H1 (cell line): ENCODE measurements around the gene CHAT. TPM values are rescaled to one million over a fixed set of nuclear protein-coding genes. Genes with fewer than 3 reads are reported as not detected.

Experiments
- CTCF ChIA-PET: fragments of 300-600 bp; sonication (Branson Sonifier 250); formaldehyde crosslinking; loops from one replicate; lab custom pipeline; 2021; ENCODE audit not compliant: partially characterized antibody; lab: Charles Lee
- POLR2A ChIA-PET: fragments of 300-600 bp; sonication (Branson Sonifier 250); formaldehyde crosslinking; loops from one replicate; lab custom pipeline; 2021; ENCODE audit warnings: inconsistent platforms; ENCODE audit not compliant: partially characterized antibody; lab: Charles Lee
- DNase-seq, 2 experiments: peaks; one replicate each; pipeline versions ENCODE4 v3.0.0 to v3.0.0-alpha.2; 2010 to 2022; ENCODE audit warnings: low spot score in 2 of 2, low read depth in 1 of 2, mixed read lengths in 1 of 2
- FAIRE-seq: peaks from 2 replicates; lab custom pipeline; 2011; peaks lifted over from hg19 to GRCh38; lab: Jason Lieb, UNC
- H2AFZ ChIP-seq: 2 replicates; pipeline ENCODE4 v1.8.1; 2012; ENCODE audit warnings: low read length, inconsistent platforms
- H2AK5ac ChIP-seq: 2 replicates; pipeline ENCODE4 v1.6.1; 2013; ENCODE audit warnings: low read depth, low read length
- H2BK120ac ChIP-seq: replicated peaks from 2 replicates; pipeline ENCODE3; 2013; ENCODE audit warnings: low read depth, low read length, inconsistent platforms
- H2BK12ac ChIP-seq: 2 replicates; pipeline ENCODE4 v1.6.1; 2013; ENCODE audit warnings: low read depth, low read length
- H2BK15ac ChIP-seq: 2 replicates; pipeline ENCODE4 v1.6.1; 2013; ENCODE audit warnings: low read length
- H2BK20ac ChIP-seq: 2 replicates; pipeline ENCODE4 v1.6.1; 2013; ENCODE audit warnings: low read length
- H2BK5ac ChIP-seq: 2 replicates; pipeline ENCODE4 v1.6.1; 2013; ENCODE audit warnings: low read depth, low read length
- H3K14ac ChIP-seq: 2 replicates; pipeline ENCODE4 v1.6.1; 2013; ENCODE audit warnings: inconsistent platforms; ENCODE audit not compliant: insufficient read length
- H3K18ac ChIP-seq: 2 replicates; pipeline ENCODE4 v1.6.1; 2013; ENCODE audit warnings: low read length; ENCODE audit errors: extremely low read depth
- H3K23ac ChIP-seq: 2 replicates; pipeline ENCODE4 v1.6.1; 2013; ENCODE audit warnings: inconsistent platforms; ENCODE audit not compliant: insufficient read length
- H3K23me2 ChIP-seq: 2 replicates; pipeline ENCODE4 v1.6.1; 2013; ENCODE audit warnings: low read depth, low read length
- H3K27ac ChIP-seq: 2 replicates; pipeline ENCODE4 v1.6.1; 2011; ENCODE audit warnings: low read depth, low read length, inconsistent platforms
- H3K27me3 ChIP-seq, 4 experiments: replicated peaks in 1 of 4; 1 replicate in 1 of 4; 2 replicates in 3 of 4; pipeline versions ENCODE4 v1.6.1 to v1.8.1; 2011 to 2013; ENCODE audit warnings: low read length in 3 of 4, mild to moderate bottlenecking in 3 of 4, inconsistent platforms in 2 of 4, mixed read lengths in 2 of 4, moderate library complexity in 1 of 4; ENCODE audit not compliant: control insufficient read depth in 3 of 4, insufficient read depth in 3 of 4; ENCODE audit errors: extremely low read depth in 1 of 4
- H3K36me3 ChIP-seq, 4 experiments: 2 replicates each; pipeline versions ENCODE4 v1.6.1 to v1.8.1; 2011 to 2013; ENCODE audit warnings: mild to moderate bottlenecking in 4 of 4, low read length in 3 of 4, moderate library complexity in 2 of 4, control low read depth in 1 of 4, inconsistent platforms in 1 of 4; ENCODE audit not compliant: insufficient read depth in 4 of 4, control insufficient read depth in 2 of 4
- H3K4ac ChIP-seq: replicated peaks from 2 replicates; pipeline ENCODE3; 2013; ENCODE audit warnings: low read length, low read depth, mixed read lengths, inconsistent platforms; ENCODE audit not compliant: insufficient read length
- H3K4me1 ChIP-seq, 4 experiments: replicated peaks in 1 of 4; 1 replicate in 1 of 4; 2 replicates in 3 of 4; pipeline versions ENCODE4 v1.6.1 to v1.8.1; 2011 to 2013; ENCODE audit warnings: low read length in 3 of 4, inconsistent platforms in 2 of 4, mixed read lengths in 1 of 4; ENCODE audit not compliant: insufficient read depth in 4 of 4, control insufficient read depth in 3 of 4
- H3K4me2 ChIP-seq, 2 experiments: 2 replicates each; pipeline versions ENCODE4 v1.6.1 to v1.8.1; 2011 to 2013; ENCODE audit warnings: low read depth in 2 of 2, low read length in 2 of 2, control low read depth in 1 of 2, inconsistent platforms in 1 of 2, mild to moderate bottlenecking in 1 of 2; ENCODE audit not compliant: insufficient read depth in 1 of 2
- H3K4me3 ChIP-seq, 4 experiments: fragments of 200-600, 300-600 bp in 1 of 4; sonication (generic), shearing (Covaris generic), sonication (Bioruptor Twin) in 1 of 4; 2 replicates each; pipeline versions ENCODE4 v1.5.1 to v1.8.1; 2011 to 2016; ENCODE audit warnings: low read length in 4 of 4, low read depth in 3 of 4, control low read depth in 2 of 4, inconsistent platforms in 2 of 4, mild to moderate bottlenecking in 2 of 4, mixed read lengths in 1 of 4, moderate library complexity in 1 of 4; ENCODE audit not compliant: insufficient read depth in 2 of 4; ENCODE audit errors: extremely low read depth in 1 of 4
- H3K56ac ChIP-seq: replicated peaks from 2 replicates; pipeline ENCODE3; 2013; ENCODE audit warnings: low read depth, mild to moderate bottlenecking, mixed read lengths, low read length, inconsistent platforms; ENCODE audit not compliant: insufficient read length
- H3K79me1 ChIP-seq: 2 replicates; pipeline ENCODE4 v1.6.1; 2013; ENCODE audit warnings: low read depth, low read length, control low read depth
- H3K79me2 ChIP-seq, 2 experiments: 2 replicates each; pipeline versions ENCODE4 v1.6.1 to v1.8.1; 2012 to 2013; ENCODE audit warnings: low read length in 2 of 2, mild to moderate bottlenecking in 2 of 2, inconsistent platforms in 1 of 2; ENCODE audit not compliant: insufficient read depth in 2 of 2, control insufficient read depth in 1 of 2
- H3K9ac ChIP-seq, 4 experiments: replicated peaks in 1 of 4; 1 replicate in 1 of 4; 2 replicates in 3 of 4; pipeline versions ENCODE4 v1.6.1 to v1.8.1; 2011 to 2013; ENCODE audit warnings: low read depth in 3 of 4, low read length in 3 of 4, control low read depth in 2 of 4, mild to moderate bottlenecking in 2 of 4, moderate library complexity in 2 of 4, inconsistent platforms in 1 of 4; ENCODE audit errors: extremely low read depth in 1 of 4
- H3K9me3 ChIP-seq, 2 experiments: 2 replicates each; pipeline versions ENCODE4 v1.6.1 to v1.8.1; 2012 to 2013; ENCODE audit warnings: mild to moderate bottlenecking in 2 of 2, moderate library complexity in 2 of 2, control low read depth in 1 of 2, inconsistent platforms in 1 of 2, low read depth in 1 of 2, low read length in 1 of 2, mixed read lengths in 1 of 2; ENCODE audit not compliant: insufficient read depth in 2 of 2
- H4K20me1 ChIP-seq, 2 experiments: replicated peaks in 1 of 2; 2 replicates each; pipeline versions ENCODE3 to v1.8.1; 2011 to 2013; ENCODE audit warnings: inconsistent platforms in 2 of 2, low read length in 2 of 2, mild to moderate bottlenecking in 1 of 2; ENCODE audit not compliant: insufficient read depth in 2 of 2, control insufficient read depth in 1 of 2
- H4K5ac ChIP-seq: 2 replicates; pipeline ENCODE4 v1.6.1; 2013; ENCODE audit warnings: low read length, low read depth, mixed read lengths, inconsistent platforms; ENCODE audit not compliant: insufficient read length
- H4K8ac ChIP-seq: 2 replicates; pipeline ENCODE4 v1.8.0; 2013; ENCODE audit warnings: mild to moderate bottlenecking, moderate library complexity, low read length, inconsistent platforms; ENCODE audit not compliant: insufficient read depth; ENCODE audit errors: extremely low read depth
- H4K91ac ChIP-seq: replicated peaks from 2 replicates; pipeline ENCODE3; 2013; ENCODE audit warnings: low read length, mixed read lengths, inconsistent platforms; ENCODE audit not compliant: insufficient read length
- BACH1 ChIP-seq: IDR thresholded peaks from 2 replicates; pipeline ENCODE4 v1.6.1; 2012; ENCODE audit warnings: low read length, improper control_type of control experiment
- GABPA ChIP-seq: IDR thresholded peaks from 2 replicates; pipeline ENCODE4 v1.6.1; 2011; ENCODE audit warnings: mild to moderate bottlenecking, low read length, moderate library complexity, borderline replicate concordance; ENCODE audit not compliant: insufficient read depth
- GTF2F1 ChIP-seq: IDR thresholded peaks from 2 replicates; pipeline ENCODE4 v1.6.1; 2012; ENCODE audit warnings: low read depth, low read length, improper control_type of control experiment, borderline replicate concordance
- HDAC6 ChIP-seq: IDR thresholded peaks from one replicate; pipeline ENCODE4 v1.7.1; 2012; ENCODE audit warnings: low read depth, mild to moderate bottlenecking, inconsistent platforms, low read length, moderate library complexity
- KDM1A ChIP-seq: fragments of 200-600, 300-600 bp; sonication (generic); IDR thresholded peaks from 2 replicates; pipeline ENCODE4 v1.7.1; 2016; ENCODE audit warnings: mild to moderate bottlenecking, low read length, borderline replicate concordance
- USF2 ChIP-seq: IDR thresholded peaks from 2 replicates; pipeline ENCODE4 v1.6.1; 2011; ENCODE audit warnings: low read length, improper control_type of control experiment
- WGBS, 2 experiments: shearing (Covaris generic) in 1 of 2; methylation state at CpG; one replicate each; pipeline versions ENCODE4 v1.1.6 to v1.1.7; 2013 to 2015; ENCODE audit warnings: low lambda C conversion rate in 2 of 2, mixed read lengths in 2 of 2, inconsistent platforms in 1 of 2, low coverage in 1 of 2, missing lambda C conversion rate in 1 of 2; ENCODE audit not compliant: insufficient replicate concordance in 2 of 2, insufficient coverage in 1 of 2, insufficient read length in 1 of 2; ENCODE audit errors: extremely low coverage in 1 of 2, missing lambda C conversion rate in 1 of 2; 5-methylcytosine and 5-hydroxymethylcytosine counted together
- polyA plus RNA-seq, 7 experiments: library from polyadenylated mRNA; depleted of rRNA in 3 of 7; stranded (reverse) in 5 of 7; unstranded in 2 of 7; fragments of >200 nt in 5 of 7; fragments of 200-250 nt in 2 of 7; gene quantifications; 1 replicate in 5 of 7; 2 replicates in 1 of 7; 4 replicates in 1 of 7; pipeline versions ENCODE4 v1.2.1 to v1.2.3, GENCODE V29; 2011 to 2013; ENCODE audit warnings: missing spikeins in 2 of 7, mixed read lengths in 2 of 7
- total RNA-seq: library from RNA; stranded (reverse); fragmentation: NEBNext Ultra II Directional; extraction: Animal tissue kit (Norgen Biotek cat#: 25700); gene quantifications from 2 replicates; pipeline ENCODE4 v1.2.1, GENCODE V29; 2021
- TF ChIP-seq, protein P1 (sequence below): IDR thresholded peaks from 2 replicates; pipeline ENCODE4 v1.6.1; 2011; ENCODE audit warnings: low read depth, mild to moderate bottlenecking, low read length; ENCODE audit not compliant: insufficient read depth
- TF ChIP-seq, protein P2 (sequence below), 3 experiments: IDR thresholded peaks; 1 replicate in 2 of 3; 2 replicates in 1 of 3; pipeline versions ENCODE4 v1.5.1 to v1.6.1; 2011; ENCODE audit warnings: low read length in 3 of 3, mild to moderate bottlenecking in 3 of 3, inconsistent platforms in 2 of 3, low read depth in 1 of 3, moderate library complexity in 1 of 3; ENCODE audit not compliant: insufficient read depth in 1 of 3; ENCODE audit errors: control extremely low read depth in 1 of 3

CHAT gene
- total and polyA plus RNA-seq, 2 of the 8 experiments (the other 6 are each of a cell fraction or from before 2014, with no cell fraction given), result not detected

- H2AK5ac ChIP-seq, result no peak overlapping the region
- H3K27me3 ChIP-seq, result peaks cover 42 to 59% (median 54%) of the 10 kb centered on the region in 4 experiments
- no peak overlapping the region for H3K4me3 ChIP-seq
- DNase-seq (no peak), FAIRE-seq (no peak)
- H3K23me2 ChIP-seq, result peaks cover 9% of the 10 kb centered on the region; the same call in 1 of the 2 replicates
- 84% methylated on average over 3 of the region's 3 CpGs; no CpG with 5 or more reads in 1 of the 2 experiments for WGBS, 2 experiments
- no peak overlapping the region for H2BK5ac ChIP-seq
- CTCF ChIA-PET, result interaction anchor here (1.4 to 6.3 kb wide), 4 partner anchors 10 to 157 kb away, joined by 3 to 30 read pairs (median 14); no protein-coding TSS in a partner anchor
- H3K79me1 ChIP-seq, result no peaks in the 10 kb centered on the region
- POLR2A ChIA-PET, result interaction anchor here (1.9 kb wide), 1 partner anchor 10 kb away, joined by 5 read pairs; no protein-coding TSS in a partner anchor
- no peak overlapping the region for H3K23ac ChIP-seq
- H3K4me1 ChIP-seq, result peaks cover 0 to 18% (median 10%) of the 10 kb centered on the region in 4 experiments; a peak in 5 of 7 replicates
- no peaks in the 10 kb centered on the region; a peak in 1 of 4 replicates for H3K9me3 ChIP-seq
- no peaks in the 10 kb centered on the region for H3K79me2 ChIP-seq
- H4K5ac ChIP-seq, result no peak overlapping the region
- no peak overlapping the region for H2BK120ac ChIP-seq
- peaks cover 0 to 6% (median 0%) of the 10 kb centered on the region in 4 experiments; a peak in 1 of 8 replicates for H3K36me3 ChIP-seq
- no peak overlapping the region for H3K4ac ChIP-seq
- no peak overlapping the region for H2BK20ac ChIP-seq
- no peak overlapping the region for H2BK15ac ChIP-seq
- no peak overlapping the region for H3K4me2 ChIP-seq
- H3K9ac ChIP-seq, result no peak overlapping the region
- H3K27ac ChIP-seq, result no peak overlapping the region
- H3K14ac ChIP-seq, result no peak overlapping the region
- H4K91ac ChIP-seq, result no peak overlapping the region
- no peak overlapping the region for H3K56ac ChIP-seq
- H3K18ac ChIP-seq, result no peak overlapping the region
- no peak overlapping the region for H2AFZ ChIP-seq
- H4K8ac ChIP-seq, result no peak overlapping the region
- no peak overlapping the region for H2BK12ac ChIP-seq
- peaks cover under 1 to 22% of the 10 kb centered on the region in 2 experiments for H4K20me1 ChIP-seq
- TF ChIP-seq, protein P1, sequence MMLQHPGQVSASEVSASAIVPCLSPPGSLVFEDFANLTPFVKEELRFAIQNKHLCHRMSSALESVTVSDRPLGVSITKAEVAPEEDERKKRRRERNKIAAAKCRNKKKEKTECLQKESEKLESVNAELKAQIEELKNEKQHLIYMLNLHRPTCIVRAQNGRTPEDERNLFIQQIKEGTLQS, result no peak
- TF ChIP-seq BACH1 (no peak), USF2 (no peak), GABPA (no peak), GTF2F1 (no peak), HDAC6 (no peak), KDM1A (no peak)
- TF ChIP-seq, protein P2, sequence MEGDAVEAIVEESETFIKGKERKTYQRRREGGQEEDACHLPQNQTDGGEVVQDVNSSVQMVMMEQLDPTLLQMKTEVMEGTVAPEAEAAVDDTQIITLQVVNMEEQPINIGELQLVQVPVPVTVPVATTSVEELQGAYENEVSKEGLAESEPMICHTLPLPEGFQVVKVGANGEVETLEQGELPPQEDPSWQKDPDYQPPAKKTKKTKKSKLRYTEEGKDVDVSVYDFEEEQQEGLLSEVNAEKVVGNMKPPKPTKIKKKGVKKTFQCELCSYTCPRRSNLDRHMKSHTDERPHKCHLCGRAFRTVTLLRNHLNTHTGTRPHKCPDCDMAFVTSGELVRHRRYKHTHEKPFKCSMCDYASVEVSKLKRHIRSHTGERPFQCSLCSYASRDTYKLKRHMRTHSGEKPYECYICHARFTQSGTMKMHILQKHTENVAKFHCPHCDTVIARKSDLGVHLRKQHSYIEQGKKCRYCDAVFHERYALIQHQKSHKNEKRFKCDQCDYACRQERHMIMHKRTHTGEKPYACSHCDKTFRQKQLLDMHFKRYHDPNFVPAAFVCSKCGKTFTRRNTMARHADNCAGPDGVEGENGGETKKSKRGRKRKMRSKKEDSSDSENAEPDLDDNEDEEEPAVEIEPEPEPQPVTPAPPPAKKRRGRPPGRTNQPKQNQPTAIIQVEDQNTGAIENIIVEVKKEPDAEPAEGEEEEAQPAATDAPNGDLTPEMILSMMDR (IDR thresholded peaks at IDR 0.05; ENCODE audit: control extremely low read depth in 1 of 3, insufficient read depth in 1 of 3, low read depth in 1 of 3, low read length in 3 of 3), result no peak
Measured at GRCh38 chr10:49605939-49606509, 7.8 kb upstream of the CHAT start.
